Measurements from ENCODE around the gene OR10AD1.
"Not testable (repeated sequence)": the region's sequence is repeated elsewhere in the genome, so short reads cannot be mapped to it uniquely, and the experiment has no call there.

Gene OR10AD1, protein sequence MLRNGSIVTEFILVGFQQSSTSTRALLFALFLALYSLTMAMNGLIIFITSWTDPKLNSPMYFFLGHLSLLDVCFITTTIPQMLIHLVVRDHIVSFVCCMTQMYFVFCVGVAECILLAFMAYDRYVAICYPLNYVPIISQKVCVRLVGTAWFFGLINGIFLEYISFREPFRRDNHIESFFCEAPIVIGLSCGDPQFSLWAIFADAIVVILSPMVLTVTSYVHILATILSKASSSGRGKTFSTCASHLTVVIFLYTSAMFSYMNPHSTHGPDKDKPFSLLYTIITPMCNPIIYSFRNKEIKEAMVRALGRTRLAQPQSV

DNA sequence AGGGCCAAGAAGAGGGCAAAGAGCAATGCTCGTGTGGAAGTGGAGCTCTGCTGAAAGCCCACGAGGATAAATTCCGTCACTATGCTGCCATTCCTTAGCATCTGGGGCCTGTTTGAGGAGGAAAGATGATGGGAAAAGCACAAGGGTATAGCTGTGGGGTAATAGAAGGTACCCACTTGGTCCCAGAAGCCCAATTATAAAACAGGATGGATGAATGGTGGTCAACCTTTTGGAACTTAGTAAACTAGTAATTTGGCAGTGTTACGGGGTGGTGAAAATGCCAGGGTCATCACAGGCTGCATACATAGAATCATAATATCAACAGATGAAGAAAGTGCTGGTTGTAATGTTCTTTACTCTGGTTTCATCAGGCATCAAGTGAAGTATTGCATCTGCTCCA lies at the start of gene OR10AD1:
TSS of gene OR10AD1 (minus strand) at position 101 of the 400 bp plus-strand sequence. CDS start at position 101, 0 bp downstream.
- FAIRE-seq (no peak), DNase-seq (ENCODE audit: low spot score) (no peak)

GRCh38 chr12:48247181-48247966 lies 44.3 kb upstream of the OR10AD1 start:
- no peak for FAIRE-seq

DNA sequence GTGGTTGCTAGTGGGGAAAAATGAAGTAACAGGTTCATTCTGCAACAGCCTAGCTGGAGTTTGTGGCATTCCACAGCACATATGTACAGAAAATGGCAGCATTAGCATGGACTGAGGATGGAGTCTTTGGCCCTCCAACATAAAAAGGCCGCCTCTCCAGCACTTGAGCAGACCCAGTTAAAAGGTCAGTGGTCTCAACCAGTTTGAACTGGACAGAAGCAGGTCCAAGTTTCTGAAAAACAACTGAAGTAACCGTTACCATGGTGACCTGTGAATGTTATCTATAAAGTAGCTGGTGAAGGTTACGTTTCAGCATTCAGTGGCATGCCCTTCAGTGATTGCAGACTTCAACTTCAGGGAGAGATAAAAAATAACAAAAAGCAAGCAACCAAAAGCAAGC lies 34.1 kb upstream of the OR10AD1 start:
- no peak for DNase-seq (ENCODE audit: low spot score)
- no peak for FAIRE-seq

More at GRCh38 chr12:48247181-48247966, 44.3 kb upstream of the OR10AD1 start:
- no peak for DNase-seq (ENCODE audit: low spot score)

- DNase-seq (ENCODE audit: low spot score) (no peak), FAIRE-seq (no peak)
Measured at GRCh38 chr12:48235796-48236333, 32.8 kb upstream of the OR10AD1 start.

DNA sequence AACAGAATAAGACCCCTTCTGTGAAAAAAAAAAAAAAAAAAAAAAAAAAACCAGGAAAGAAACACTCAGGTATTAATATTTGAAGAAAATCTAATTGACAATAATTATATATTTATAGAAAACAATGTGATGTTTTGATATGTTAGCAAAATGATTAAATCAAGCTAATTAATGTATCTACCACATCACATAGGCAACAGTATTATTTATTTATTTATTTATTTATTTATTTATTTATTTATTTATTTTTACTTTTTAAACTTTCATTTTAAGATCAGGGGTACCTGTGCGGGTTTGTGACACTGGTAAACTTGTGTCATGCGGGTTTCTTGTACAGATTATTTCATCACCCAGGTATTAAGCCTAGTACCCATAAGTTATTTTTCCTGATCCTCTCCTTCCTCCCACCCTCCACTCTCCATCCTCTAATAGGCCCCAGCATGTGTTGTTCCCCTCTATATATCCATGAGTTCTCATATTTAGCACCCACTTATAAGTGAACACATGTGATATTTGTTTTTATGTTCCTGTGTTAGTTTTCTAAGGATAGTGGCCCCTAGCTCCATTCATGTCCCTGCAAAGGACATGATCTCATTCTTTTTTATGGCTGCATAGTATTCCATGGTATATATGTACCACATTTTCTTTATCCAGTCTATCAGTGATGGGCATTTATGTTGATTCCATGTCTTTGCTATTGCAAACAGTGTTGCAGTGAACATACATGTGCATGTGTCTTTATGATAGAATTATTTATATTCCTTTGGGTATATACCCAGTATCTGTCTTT lies 28.3 kb upstream of the OR10AD1 start:
- FAIRE-seq; DNase-seq (ENCODE audit: low spot score): not testable (repeated sequence)

DNA sequence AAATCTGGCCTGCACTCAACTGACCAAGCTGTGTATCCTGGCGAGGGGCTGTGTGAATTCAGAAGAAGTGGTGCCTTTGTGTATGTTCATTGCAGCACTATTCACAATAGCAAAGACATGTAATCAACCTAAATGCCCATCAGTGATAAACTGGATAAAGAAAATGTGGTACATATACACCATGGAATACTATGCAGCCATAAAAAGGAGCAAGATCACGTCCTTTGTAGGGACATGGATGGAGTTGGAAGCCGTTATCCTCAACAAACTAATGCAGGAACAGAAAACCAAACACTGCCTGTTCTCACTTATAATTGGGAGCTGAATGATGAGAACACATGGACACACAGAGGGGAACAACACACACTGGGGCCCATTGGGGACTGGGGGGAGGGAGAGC lies 21.4 kb upstream of the OR10AD1 start:
- not testable (repeated sequence) for FAIRE-seq; DNase-seq (ENCODE audit: low spot score)

- no peak for FAIRE-seq
Measured at GRCh38 chr12:48221645-48222044, 18.6 kb upstream of the OR10AD1 start.

GRCh38 chr12:48220701-48221100 lies 17.6 kb upstream of the OR10AD1 start:
- FAIRE-seq (no peak), DNase-seq (ENCODE audit: low spot score) (no peak)

More at GRCh38 chr12:48221645-48222044, 18.6 kb upstream of the OR10AD1 start:
- DNase-seq (ENCODE audit: low spot score), result no peak

DNA sequence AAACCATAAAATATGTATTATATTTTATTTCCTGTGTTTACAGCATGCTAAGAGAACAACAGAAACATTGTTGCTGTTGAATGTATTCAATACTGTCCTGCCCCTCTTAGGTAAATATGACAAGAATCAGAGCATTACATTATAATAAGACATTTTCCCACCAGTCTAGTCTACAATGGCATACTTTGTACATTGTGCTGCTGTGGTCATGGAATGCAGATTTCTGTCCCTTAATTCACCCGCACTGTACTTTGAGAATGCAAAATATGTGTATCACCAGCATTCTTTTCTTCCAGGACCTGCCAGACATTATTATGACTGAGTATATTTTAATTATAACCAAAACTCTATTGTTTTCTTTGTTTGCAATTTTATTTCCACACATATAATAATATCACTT lies 16.5 kb upstream of the OR10AD1 start:
- no peak for FAIRE-seq

GRCh38 chr12:48216785-48217184 lies 13.7 kb upstream of the OR10AD1 start:
- no peak for DNase-seq (ENCODE audit: low spot score)
- FAIRE-seq, result no peak

More for the DNA sequence above, 16.5 kb upstream of the OR10AD1 start:
- no peak for DNase-seq (ENCODE audit: low spot score)

DNA sequence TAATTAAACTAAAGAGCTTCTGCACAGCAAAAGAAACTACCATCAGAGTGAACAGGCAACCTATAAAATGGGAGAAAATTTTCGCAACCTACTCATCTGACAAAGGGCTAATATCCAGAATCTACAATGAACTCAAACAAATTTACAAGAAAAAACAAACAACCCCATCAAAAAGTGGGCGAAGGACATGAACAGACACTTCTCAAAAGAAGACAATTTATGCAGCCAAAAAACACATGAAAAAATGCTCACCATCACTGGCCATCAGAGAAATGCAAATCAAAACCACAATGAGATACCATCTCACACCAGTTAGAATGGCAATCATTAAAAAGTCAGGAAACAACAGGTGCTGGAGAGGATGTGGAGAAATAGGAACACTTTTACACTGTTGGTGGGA lies 6.4 kb upstream of the OR10AD1 start:
- not testable (repeated sequence) for FAIRE-seq; DNase-seq (ENCODE audit: low spot score)

DNA sequence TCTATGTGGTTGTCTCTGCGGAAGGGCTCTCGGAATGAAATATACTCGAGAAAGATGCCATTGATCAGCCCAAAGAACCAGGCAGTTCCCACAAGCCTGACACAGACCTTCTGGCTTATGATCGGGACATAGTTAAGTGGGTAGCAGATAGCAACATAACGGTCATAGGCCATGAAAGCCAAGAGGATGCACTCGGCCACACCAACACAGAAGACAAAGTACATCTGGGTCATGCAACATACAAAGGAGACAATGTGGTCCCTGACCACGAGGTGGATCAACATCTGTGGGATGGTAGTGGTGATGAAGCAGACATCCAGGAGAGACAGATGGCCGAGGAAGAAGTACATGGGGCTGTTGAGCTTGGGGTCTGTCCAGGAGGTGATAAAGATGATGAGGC lies 326 bp downstream of the OR10AD1 start:
- DNase-seq (ENCODE audit: low spot score) (no peak), FAIRE-seq (no peak)

DNA sequence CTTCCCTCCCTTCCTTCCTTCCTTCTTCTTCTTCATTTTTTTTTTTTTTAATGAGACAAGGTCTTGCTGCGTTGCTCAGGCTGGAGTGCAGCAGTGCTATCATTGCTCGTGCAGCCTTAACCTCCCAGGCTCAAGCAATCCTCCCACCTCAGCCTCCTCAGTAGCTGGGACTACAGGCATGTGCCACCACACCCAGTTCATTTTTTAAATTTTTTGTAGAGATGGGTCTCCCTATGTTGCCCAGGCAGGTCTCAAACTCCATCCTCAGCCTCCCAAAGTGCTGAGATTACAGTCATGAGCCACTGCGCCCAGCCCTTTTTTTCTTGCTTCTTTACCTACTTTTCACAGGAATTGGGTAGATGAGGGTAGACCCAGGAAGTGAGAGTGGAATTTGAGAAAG lies 1.6 kb downstream of the OR10AD1 start:
- FAIRE-seq (no peak), DNase-seq (ENCODE audit: low spot score) (no peak)

DNA sequence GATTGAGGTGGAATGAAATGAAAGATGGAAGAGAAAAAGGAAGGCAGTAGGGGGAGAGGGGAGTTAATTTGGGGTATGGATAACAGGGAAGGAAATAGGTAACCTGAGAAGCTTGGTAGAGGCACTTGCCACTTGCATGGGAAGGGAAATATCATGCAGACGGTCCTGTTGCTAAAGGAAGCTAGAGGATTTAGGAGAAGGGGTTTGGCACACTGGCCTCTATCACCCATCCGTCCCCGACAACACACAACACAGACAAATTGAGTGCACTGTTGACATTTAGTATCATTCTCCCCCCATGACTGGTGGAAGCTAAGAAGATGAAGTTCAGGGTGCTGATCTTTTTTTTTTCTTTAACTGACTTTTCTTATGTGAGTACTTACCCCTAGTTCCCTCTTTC lies 2.0 kb downstream of the OR10AD1 start:
- no peak for FAIRE-seq
- DNase-seq (ENCODE audit: low spot score), result no peak

DNA sequence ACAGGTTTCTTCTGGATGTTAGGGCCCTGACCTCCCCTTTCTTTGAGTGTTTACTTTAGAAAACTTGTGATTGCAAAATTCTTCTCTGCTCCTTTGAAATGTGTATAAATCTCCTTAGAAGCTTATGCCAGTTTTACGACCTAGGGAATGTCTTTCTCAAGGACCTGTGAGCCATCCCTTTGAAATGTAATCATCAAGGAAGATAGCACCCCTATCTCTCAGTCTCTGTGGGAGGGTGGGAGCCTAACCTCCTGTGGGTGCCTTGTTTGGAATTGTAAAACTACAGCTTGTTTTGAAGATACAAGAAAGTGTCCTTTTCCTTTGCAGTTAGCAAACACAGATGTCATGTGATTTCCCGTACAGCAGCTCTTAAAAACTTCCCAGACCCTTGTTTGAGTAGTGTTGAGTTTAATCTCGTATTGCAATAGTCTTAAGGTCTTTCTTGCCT lies 3.3 kb downstream of the OR10AD1 start:
- DNase-seq (ENCODE audit: low spot score), result no peak
- no peak for FAIRE-seq

DNA sequence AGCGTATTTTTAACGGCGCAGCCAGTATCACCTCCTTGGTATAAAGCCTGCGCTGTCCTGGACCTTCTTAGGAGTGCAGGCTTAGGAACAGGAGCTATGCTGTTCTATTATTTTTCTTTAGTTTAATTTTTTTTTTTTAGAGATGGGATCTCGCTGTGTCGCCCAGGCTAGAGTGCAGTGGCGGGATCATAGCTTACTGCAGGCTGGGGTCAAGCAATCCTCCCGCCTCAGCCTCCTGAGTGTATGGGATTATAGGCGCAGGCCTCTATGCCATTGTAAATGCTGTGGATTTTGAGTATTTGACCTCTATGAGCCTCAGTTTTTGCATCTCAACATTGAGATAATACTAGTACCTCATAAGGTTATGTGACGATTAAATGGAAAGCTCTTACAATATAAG lies 4.1 kb downstream of the OR10AD1 start:
- FAIRE-seq, result no peak
- no peak for DNase-seq (ENCODE audit: low spot score)

DNA sequence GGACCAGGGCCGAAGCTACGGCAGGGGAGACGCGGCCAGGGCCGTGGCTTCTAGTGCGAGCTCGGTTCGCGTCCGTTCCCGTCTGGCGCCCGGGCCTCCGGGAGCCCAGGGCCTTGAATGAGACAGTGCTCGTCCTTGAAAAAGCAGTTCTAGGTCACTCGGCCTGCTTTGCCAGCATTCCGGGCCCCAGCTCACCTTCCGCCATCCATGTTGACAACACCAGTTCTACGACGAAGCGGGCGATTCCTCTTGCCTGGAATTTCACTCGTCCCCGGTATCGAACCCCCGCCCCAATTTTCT lies 4.5 kb downstream of the OR10AD1 start:
- no peak for DNase-seq (ENCODE audit: low spot score)
- FAIRE-seq, result no peak

DNA sequence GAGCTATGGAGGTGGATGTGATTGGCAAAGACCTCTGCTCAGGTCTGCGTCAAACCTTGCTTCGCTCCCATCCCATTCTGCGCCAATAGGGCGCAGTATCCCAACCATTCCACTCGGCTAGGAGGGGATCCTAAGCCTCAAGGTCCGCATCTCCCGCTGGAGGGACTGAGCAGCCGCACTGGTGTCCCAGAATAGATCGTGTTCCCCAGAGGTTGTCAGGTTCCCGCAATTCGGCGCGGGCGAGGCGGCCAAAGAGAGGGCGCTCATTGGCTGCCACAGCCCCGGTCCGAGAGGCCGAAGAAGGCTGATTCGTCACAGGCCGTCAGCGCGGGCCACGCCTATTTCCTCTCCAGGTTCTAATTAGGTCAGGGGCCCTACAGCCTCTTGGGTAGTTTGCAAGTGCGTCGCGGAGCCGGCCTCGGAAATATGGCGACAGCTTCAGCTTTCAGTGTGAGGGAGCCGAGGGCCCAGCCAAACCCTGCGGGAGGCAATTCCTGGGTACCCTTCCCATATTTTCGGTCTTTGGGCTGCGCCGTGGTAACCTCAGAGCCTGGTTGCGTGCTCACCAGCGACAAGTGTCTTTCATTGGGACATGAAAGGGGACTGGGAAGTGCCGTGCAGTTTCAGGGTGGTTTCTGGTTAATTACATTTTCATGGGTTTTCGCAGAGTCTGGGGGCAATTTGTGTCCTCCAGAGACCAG lies 5.0 kb downstream of the OR10AD1 start:
- DNase-seq (ENCODE audit: low spot score), result no peak
- FAIRE-seq, result no peak

GRCh38 chr12:48197549-48197970 lies 5.5 kb downstream of the OR10AD1 start:
- DNase-seq (ENCODE audit: low spot score), result no peak
- no peak for FAIRE-seq

DNA sequence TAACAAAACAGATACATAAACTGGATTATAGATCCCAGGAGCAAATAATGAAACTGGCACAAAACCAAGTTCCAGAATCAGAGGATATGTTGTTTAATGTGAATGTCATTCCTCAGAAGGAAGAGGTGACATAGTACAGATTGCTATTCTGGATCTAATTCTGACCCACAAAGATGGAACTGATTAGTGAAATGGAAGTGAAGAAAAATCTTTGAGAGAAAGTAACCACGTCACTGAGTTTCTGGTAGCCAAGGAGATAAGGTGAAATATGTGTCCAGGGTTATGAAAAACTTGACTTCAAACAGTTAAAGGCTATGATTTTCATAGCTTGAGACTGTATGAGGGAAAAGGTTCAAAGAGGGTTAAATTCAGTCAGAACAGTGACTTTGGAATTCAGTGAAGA lies 8.3 kb downstream of the OR10AD1 start:
- FAIRE-seq (no peak), DNase-seq (ENCODE audit: low spot score) (no peak)

- FAIRE-seq (no peak), DNase-seq (ENCODE audit: low spot score) (no peak)
Measured at GRCh38 chr12:48193623-48194022, 9.5 kb downstream of the OR10AD1 start.

Data from RCC 7860 (cell line).